IMR-90 (cell line): ENCODE data around the gene TINAGL1. TPM values are rescaled to one million over a fixed set of nuclear protein-coding genes. Genes with fewer than 3 reads are reported as not detected.

Experiments used
- ATAC-seq: fragments of 200-7000 bp; cut with Tn5 transposase; 2 replicates; pipeline ENCODE4 v1.9.1; 2020; ENCODE audit warnings: low read depth, mild to moderate bottlenecking, moderate library complexity
- BruUV-seq: library from RNA; stranded (reverse); fragments of 400-500 nt; replicated peaks from 2 replicates; lab custom pipeline; 2021; lab: Mats Ljungman, UMichigan
- CTCF ChIA-PET: fragments of 300-600 bp; formaldehyde crosslinking; extraction: SDS; loops from one replicate; lab custom pipeline; 2021; ENCODE audit warnings: antibody characterized with exemption; lab: Yijun Ruan, JAX
- POLR2A ChIA-PET: fragments of 300-600 bp; sonication (Branson Sonifier 250); formaldehyde crosslinking; loops from one replicate; lab custom pipeline; 2022; ENCODE audit warnings: antibody characterized with exemption; ENCODE audit not compliant: unreplicated experiment; lab: Charles Lee
- DNase-seq: peaks from one replicate; pipeline ENCODE4 v3.0.0; 2013
- H2AFZ ChIP-seq: replicated peaks from 2 replicates; pipeline ENCODE3; 2013; ENCODE audit warnings: low read length, mild to moderate bottlenecking; ENCODE audit not compliant: poor library complexity
- H2AK5ac ChIP-seq: 2 replicates; pipeline ENCODE4 v1.6.1; 2013; ENCODE audit warnings: low read depth, low read length, inconsistent platforms
- H2AK9ac ChIP-seq: replicated peaks from 2 replicates; pipeline ENCODE3; 2013; ENCODE audit warnings: mild to moderate bottlenecking, low read depth, low read length, moderate library complexity; ENCODE audit not compliant: poor library complexity
- H2BK120ac ChIP-seq: 2 replicates; pipeline ENCODE4 v1.6.1; 2013; ENCODE audit warnings: low read depth, low read length, inconsistent platforms
- H2BK15ac ChIP-seq: 3 replicates; pipeline ENCODE4 v1.6.1; 2013; ENCODE audit warnings: low read depth, low read length, inconsistent platforms
- H2BK20ac ChIP-seq: 2 replicates; pipeline ENCODE4 v1.6.1; 2013; ENCODE audit warnings: low read depth, mild to moderate bottlenecking, inconsistent platforms, low read length, moderate library complexity
- H2BK5ac ChIP-seq: 2 replicates; pipeline ENCODE4 v1.6.1; 2013; ENCODE audit warnings: mild to moderate bottlenecking, low read depth, low read length, inconsistent platforms; ENCODE audit not compliant: poor library complexity, severe bottlenecking
- H3K14ac ChIP-seq: replicated peaks from 2 replicates; pipeline ENCODE4 v1.6.1; 2013; ENCODE audit warnings: low read depth, low read length, inconsistent platforms
- H3K18ac ChIP-seq: 2 replicates; pipeline ENCODE4 v1.6.1; 2013; ENCODE audit warnings: low read depth, low read length, control low read depth
- H3K23ac ChIP-seq: 2 replicates; pipeline ENCODE4 v1.6.1; 2013; ENCODE audit warnings: low read depth, low read length, inconsistent platforms
- H3K27ac ChIP-seq: 2 replicates; pipeline ENCODE4 v1.5.1; 2013; ENCODE audit warnings: mild to moderate bottlenecking, control low read depth, low read length; ENCODE audit not compliant: insufficient read depth
- H3K27me3 ChIP-seq: 2 replicates; pipeline ENCODE4 v1.6.1; 2013; ENCODE audit warnings: low read length; ENCODE audit not compliant: control insufficient read depth, insufficient read depth
- H3K36me3 ChIP-seq: 2 replicates; pipeline ENCODE4 v1.6.1; 2013; ENCODE audit warnings: low read length, mixed read lengths; ENCODE audit not compliant: control insufficient read depth, insufficient read depth
- H3K4ac ChIP-seq: 2 replicates; pipeline ENCODE4 v1.6.1; 2013; ENCODE audit warnings: low read depth, low read length, inconsistent platforms
- H3K4me1 ChIP-seq: 2 replicates; pipeline ENCODE4 v1.6.1; 2013; ENCODE audit warnings: low read length, mixed read lengths; ENCODE audit not compliant: control insufficient read depth, insufficient read depth
- H3K4me2 ChIP-seq: 2 replicates; pipeline ENCODE4 v1.6.1; 2013; ENCODE audit warnings: low read depth, mild to moderate bottlenecking, control low read depth, low read length, moderate library complexity
- H3K4me3 ChIP-seq: 2 replicates; pipeline ENCODE4 v1.5.1; 2013; ENCODE audit warnings: low read depth, mild to moderate bottlenecking, control low read depth, low read length, moderate library complexity; ENCODE audit not compliant: insufficient read depth
- H3K56ac ChIP-seq: 2 replicates; pipeline ENCODE4 v1.6.1; 2013; ENCODE audit warnings: low read length, inconsistent platforms; ENCODE audit not compliant: insufficient read depth; ENCODE audit errors: extremely low read depth
- H3K79me1 ChIP-seq, 2 experiments: 2 replicates each; pipeline ENCODE4 v1.6.1; 2013; ENCODE audit warnings: low read length in 2 of 2, inconsistent platforms in 1 of 2, low read depth in 1 of 2
- H3K9ac ChIP-seq: 2 replicates; pipeline ENCODE4 v1.6.1; 2013; ENCODE audit warnings: low read depth, low read length, control low read depth
- H3K9me1 ChIP-seq: 2 replicates; pipeline ENCODE4 v1.6.1; 2013; ENCODE audit warnings: low read length, inconsistent platforms; ENCODE audit not compliant: insufficient read depth
- H3K9me3 ChIP-seq: 2 replicates; pipeline ENCODE4 v1.6.1; 2013; ENCODE audit warnings: low read length; ENCODE audit not compliant: control insufficient read depth, insufficient read depth
- H4K20me1 ChIP-seq: 2 replicates; pipeline ENCODE4 v1.6.1; 2013; ENCODE audit warnings: low read length, inconsistent platforms; ENCODE audit not compliant: insufficient read depth
- H4K5ac ChIP-seq: 2 replicates; pipeline ENCODE4 v1.6.1; 2013; ENCODE audit warnings: mild to moderate bottlenecking, low read depth, low read length, control low read depth
- H4K8ac ChIP-seq, 2 experiments: 2 replicates each; pipeline ENCODE4 v1.6.1; 2013; ENCODE audit warnings: low read depth in 2 of 2, low read length in 2 of 2, control low read depth in 1 of 2, inconsistent platforms in 1 of 2
- H4K91ac ChIP-seq: 2 replicates; pipeline ENCODE4 v1.6.1; 2013; ENCODE audit warnings: low read depth, low read length, inconsistent platforms; ENCODE audit not compliant: insufficient read depth
- MXI1 ChIP-seq: IDR thresholded peaks from 2 replicates; pipeline ENCODE4 v1.6.1; 2012; ENCODE audit warnings: low read depth, mild to moderate bottlenecking, low read length, moderate library complexity, borderline replicate concordance
- RCOR1 ChIP-seq: IDR thresholded peaks from 2 replicates; pipeline ENCODE4 v1.6.1; 2012; ENCODE audit warnings: mild to moderate bottlenecking, low read length, improper control_type of control experiment; ENCODE audit not compliant: insufficient replicate concordance
- whole genome bisulfite sequencing, 2 experiments: methylation state at CpG; one replicate each; pipeline versions ENCODE4 v1.1.5 to v1.1.7; 2013; ENCODE audit warnings: missing lambda C conversion rate in 2 of 2; ENCODE audit not compliant: insufficient read length in 1 of 2; ENCODE audit errors: extremely low coverage in 2 of 2; 5-methylcytosine and 5-hydroxymethylcytosine counted together
- dilution Hi-C: fragments of 300-500 bp; cut with HindIII; formaldehyde crosslinking; loops from one replicate; pipeline ENCODE4 v1.14.3; 2018; ENCODE audit warnings: low sequenced_read_pairs; ENCODE audit not compliant: unreplicated experiment
- in situ Hi-C: fragments of 300-500 bp; cut with MboI; formaldehyde crosslinking; loops from 3 replicates; pipeline ENCODE4 v1.14.3; 2019; ENCODE audit warnings: low sequenced_read_pairs, inconsistent platforms, mixed read lengths
- intact Hi-C: fragments of 100-400 bp; cut with micrococcal nuclease; formaldehyde crosslinking; loops from 2 replicates; pipeline ENCODE4 v1.10.0; 2022
- polyA plus RNA-seq, 3 experiments: library from polyadenylated mRNA; depleted of rRNA; stranded (reverse); fragments of >200 nt; gene quantifications; 2 replicates each; pipeline ENCODE4 v1.2.3, GENCODE V29; 2012; ENCODE audit warnings: low replicate concordance in 1 of 3
- total RNA-seq: library from RNA; depleted of rRNA; stranded (reverse); fragments of >200 nt; gene quantifications from 2 replicates; pipeline ENCODE4 v1.2.3, GENCODE V29; 2012

TINAGL1 gene
- total and polyA plus RNA-seq, 2 of the 4 experiments (the other 2 are of a cell fraction), result 0.54 to 1.5 TPM

- Histone ChIP-seq H4K8ac (no peak overlapping the region), H2BK5ac (no peak overlapping the region), H3K79me1 (no peaks in the 10 kb centered on the region), H4K20me1 (no peaks in the 10 kb centered on the region), H3K56ac (no peak overlapping the region), H4K91ac (no peak overlapping the region), H3K36me3 (no peaks in the 10 kb centered on the region), H2AK5ac (no peak overlapping the region), H2BK120ac (no peak overlapping the region), H3K4me3 (no peak overlapping the region), H3K23ac (no peak overlapping the region), H2BK15ac (no peak overlapping the region), H2BK20ac (no peak overlapping the region), H3K27ac (no peak overlapping the region), H3K9ac (no peak overlapping the region), H3K14ac (no peak overlapping the region), H3K27me3 (peaks cover 39% of the 10 kb centered on the region), H4K5ac (no peak overlapping the region), H3K4me1 (no peaks in the 10 kb centered on the region; the same call in 1 of the 2 replicates), H3K4me2 (no peak overlapping the region), H3K4ac (no peak overlapping the region), H3K9me1 (0 out of 2 replicates have a peak, but pooled peaks cover 6% of the 10 kb centered on the region), H2AFZ (no peak overlapping the region), H3K9me3 (no peaks in the 10 kb centered on the region), H2AK9ac (no peak overlapping the region), H3K18ac (no peak overlapping the region)
- no peak for TF ChIP-seq MXI1
- TF ChIP-seq RCOR1, result no peak
- ChIA-PET POLR2A (no interaction called here), CTCF (no interaction called here)
- intact Hi-C loops (no loop called here), dilution Hi-C loops (no loop called here), in situ Hi-C loops (loop anchor here (10.0 kb wide), 1 partner anchor 51 kb away; no protein-coding TSS in a partner anchor)
- BruUV-seq, result no TSS peak
- DNase-seq, result peak; percentile 23
- no peak for ATAC-seq
- WGBS, 2 experiments, result 73% methylated on average over 2 of the region's 6 CpGs; no CpG with 5 or more reads in 1 of the 2 experiments
Observed at GRCh38 chr1:31615414-31615813, 39.1 kb downstream of the TINAGL1 start.
